HG03571 (cell line): ENCODE measurements around the gene CNPY3.
"Not testable (repeated sequence)": the region's sequence is repeated elsewhere in the genome, so short reads cannot be mapped to it uniquely, and the experiment has no call there.

Experiments
- ATAC-seq: cut with Tn5 transposase; IDR thresholded peaks from one replicate; pipeline ENCODE4 v1.9.1; 2021; ENCODE audit not compliant: unreplicated experiment

Gene CNPY3

GRCh38 chr6:42928986-42929820, at the start of gene CNPY3:
TSS of gene CNPY3 (plus strand) at chr6:42929480. CDS start at chr6:42929571, 91 bp downstream.
- ATAC-seq, result peak; percentile 69

GRCh38 chr6:42880240-42880817, 49.0 kb upstream of the CNPY3 start:
- not testable (repeated sequence) for ATAC-seq

- not testable (repeated sequence) for ATAC-seq
Observed at GRCh38 chr6:42880871-42881270, 48.4 kb upstream of the CNPY3 start.

- ATAC-seq, result no peak
Observed at GRCh38 chr6:42885702-42886101, 43.6 kb upstream of the CNPY3 start.

- not testable (repeated sequence) for ATAC-seq
Observed at GRCh38 chr6:42888201-42888600, 41.1 kb upstream of the CNPY3 start.

- no peak for ATAC-seq
Observed at GRCh38 chr6:42889815-42890214, 39.5 kb upstream of the CNPY3 start.

GRCh38 chr6:42890311-42891198, 38.7 kb upstream of the CNPY3 start:
- peak; percentile 94 for ATAC-seq

GRCh38 chr6:42891199-42891722, 38.0 kb upstream of the CNPY3 start:
- no peak for ATAC-seq

- not testable (repeated sequence) for ATAC-seq
Observed at GRCh38 chr6:42894041-42894828, 35.0 kb upstream of the CNPY3 start.

GRCh38 chr6:42896178-42896719, 33.0 kb upstream of the CNPY3 start:
- no peak for ATAC-seq

GRCh38 chr6:42898891-42899361, 30.4 kb upstream of the CNPY3 start:
- ATAC-seq, result no peak

GRCh38 chr6:42899871-42900270, 29.4 kb upstream of the CNPY3 start:
- no peak for ATAC-seq

GRCh38 chr6:42901538-42901957, 27.7 kb upstream of the CNPY3 start:
- peak; percentile 68 for ATAC-seq

GRCh38 chr6:42902429-42903263, 26.6 kb upstream of the CNPY3 start:
- ATAC-seq, result not testable (repeated sequence)

- ATAC-seq, result no peak
Observed at GRCh38 chr6:42904467-42904866, 24.8 kb upstream of the CNPY3 start.

GRCh38 chr6:42907336-42907735, 21.9 kb upstream of the CNPY3 start:
- no peak for ATAC-seq

GRCh38 chr6:42909835-42910234, 19.4 kb upstream of the CNPY3 start:
- ATAC-seq, result no peak

GRCh38 chr6:42911171-42912021, 17.9 kb upstream of the CNPY3 start:
- no peak for ATAC-seq
